SK-N-SH (cell line): Measurements from ENCODE around the gene ATF2. TPM values are rescaled to one million over a fixed set of nuclear protein-coding genes. Genes with fewer than 3 reads are reported as not detected.

Source experiments
- CTCF ChIA-PET: fragments of 300-600, 350-600 bp; formaldehyde crosslinking; extraction: SDS; loops from one replicate; lab custom pipeline; 2021; lab: Yijun Ruan, JAX
- POLR2A ChIA-PET: fragments of 350-600 bp; sonication (Branson Sonifier 250); formaldehyde crosslinking; extraction: SDS; loops from one replicate; lab custom pipeline; 2020; ENCODE audit warnings: antibody characterized with exemption, inconsistent platforms; lab: Yijun Ruan, JAX
- DNase-seq: peaks from one replicate; pipeline ENCODE4 v3.0.0; 2012
- H2AFZ ChIP-seq: fragments of 200-600 bp; sonication (generic); 2 replicates; pipeline ENCODE4 v1.8.1; 2016; ENCODE audit warnings: antibody characterized with exemption, mild to moderate bottlenecking, low read depth
- H3F3A ChIP-seq: fragments of 200-600 bp; sonication (generic); replicated peaks from 2 replicates; pipeline ENCODE3; 2016; ENCODE audit warnings: antibody characterized with exemption, mild to moderate bottlenecking; ENCODE audit not compliant: insufficient read depth
- H3K27ac ChIP-seq, 2 experiments: fragments of 200-500 bp in 1 of 2; fragments of 200-600 bp in 1 of 2; sonication (Bioruptor generic) in 1 of 2; sonication (generic), shearing (Covaris generic) in 1 of 2; 2 replicates each; pipeline versions ENCODE4 v1.5.1 to v1.6.1; 2014 to 2016; ENCODE audit warnings: low read depth in 2 of 2, inconsistent platforms in 1 of 2, low read length in 1 of 2, mild to moderate bottlenecking in 1 of 2, mixed read lengths in 1 of 2
- H3K27me3 ChIP-seq: fragments of 200-600 bp; sonication (generic), shearing (Covaris generic); 2 replicates; pipeline ENCODE4 v1.6.1; 2016; ENCODE audit warnings: mixed run types; ENCODE audit not compliant: insufficient read depth
- H3K36me3 ChIP-seq, 2 experiments: fragments of 200-500 bp in 1 of 2; fragments of 200-600 bp in 1 of 2; sonication (Bioruptor generic) in 1 of 2; sonication (generic) in 1 of 2; replicated peaks in 1 of 2; 2 replicates each; pipeline versions ENCODE3 to v1.5.1; 2014 to 2016; ENCODE audit warnings: low read length in 1 of 2, mild to moderate bottlenecking in 1 of 2; ENCODE audit not compliant: insufficient read depth in 2 of 2, control insufficient read depth in 1 of 2
- H3K4me1 ChIP-seq, 2 experiments: fragments of 200-500 bp in 1 of 2; fragments of 200-600 bp in 1 of 2; sonication (Bioruptor generic) in 1 of 2; sonication (generic), shearing (Covaris generic) in 1 of 2; 2 replicates each; pipeline versions ENCODE4 v1.5.1 to v1.6.1; 2014 to 2016; ENCODE audit warnings: low read depth in 1 of 2, low read length in 1 of 2, mixed run types in 1 of 2; ENCODE audit not compliant: insufficient read depth in 2 of 2, control insufficient read depth in 1 of 2
- H3K4me2 ChIP-seq: fragments of 200-600 bp; sonication (generic), shearing (Covaris generic); 2 replicates; pipeline ENCODE4 v1.6.1; 2017; ENCODE audit warnings: mixed run types
- H3K4me3 ChIP-seq, 2 experiments: fragments of 200-500 bp in 1 of 2; fragments of 200-600 bp in 1 of 2; sonication (Bioruptor generic) in 1 of 2; sonication (generic), shearing (Covaris generic) in 1 of 2; 2 replicates each; pipeline versions ENCODE4 v1.5.1 to v1.8.1; 2014 to 2016; ENCODE audit warnings: low read depth in 2 of 2, inconsistent platforms in 1 of 2, low read length in 1 of 2, mild to moderate bottlenecking in 1 of 2, mixed read lengths in 1 of 2, moderate library complexity in 1 of 2
- H3K79me2 ChIP-seq: fragments of 200-600 bp; sonication (generic); 2 replicates; pipeline ENCODE4 v1.8.1; 2017; ENCODE audit warnings: mild to moderate bottlenecking; ENCODE audit not compliant: insufficient read depth
- H3K9ac ChIP-seq: fragments of 200-600 bp; sonication (generic); 2 replicates; pipeline ENCODE4 v1.6.1; 2017; ENCODE audit warnings: mixed run types
- H3K9me2 ChIP-seq: fragments of 200-600 bp; sonication (generic); 2 replicates; pipeline ENCODE4 v1.6.1; 2017; ENCODE audit warnings: mixed run types
- H3K9me3 ChIP-seq: fragments of 200-600 bp; sonication (generic); 2 replicates; pipeline ENCODE4 v1.6.1; 2017; ENCODE audit warnings: mixed run types, mild to moderate bottlenecking, moderate library complexity
- H4K20me1 ChIP-seq: fragments of 200-600 bp; sonication (generic); 2 replicates; pipeline ENCODE4 v1.6.1; 2017; ENCODE audit warnings: mild to moderate bottlenecking, mixed run types; ENCODE audit not compliant: insufficient read depth
- EZH2phosphoT487 ChIP-seq: fragments of 200-600 bp; sonication (generic); IDR thresholded peaks from 2 replicates; pipeline ENCODE4 v1.6.1; 2017; ENCODE audit warnings: low read depth, mixed run types, mild to moderate bottlenecking, antibody characterized with exemption, moderate library complexity, borderline replicate concordance
- FOSL2 ChIP-seq: IDR thresholded peaks from 2 replicates; pipeline ENCODE4 v1.4.0; 2012; ENCODE audit warnings: low read depth, mild to moderate bottlenecking, moderate library complexity, borderline replicate concordance
- FOXM1 ChIP-seq: IDR thresholded peaks from 2 replicates; pipeline ENCODE4 v1.4.0; 2012; ENCODE audit warnings: low read depth, mild to moderate bottlenecking
- MAX ChIP-seq: IDR thresholded peaks from 2 replicates; pipeline ENCODE4 v1.4.0; 2012; ENCODE audit warnings: low read depth
- MXI1 ChIP-seq: IDR thresholded peaks from 2 replicates; pipeline ENCODE4 v1.6.1; 2012; ENCODE audit warnings: mild to moderate bottlenecking, low read depth, low read length, improper control_type of control experiment
- NRF1 ChIP-seq: IDR thresholded peaks from 2 replicates; pipeline ENCODE4 v1.6.1; 2012; ENCODE audit warnings: low read depth, mild to moderate bottlenecking, low read length
- PBX3 ChIP-seq: IDR thresholded peaks from 2 replicates; pipeline ENCODE4; 2012
- POLR2AphosphoS5 ChIP-seq: IDR thresholded peaks from 2 replicates; pipeline ENCODE4 v1.6.1; 2012; ENCODE audit warnings: low read depth, low read length
- RAD21 ChIP-seq: IDR thresholded peaks from 2 replicates; pipeline ENCODE4 v1.6.1; 2012; ENCODE audit warnings: mild to moderate bottlenecking, low read length
- RCOR1 ChIP-seq: fragments of 150-350 bp; IDR thresholded peaks from 2 replicates; pipeline ENCODE4 v1.6.1; 2017; ENCODE audit warnings: antibody characterized with exemption, low read length
- RXRA ChIP-seq: IDR thresholded peaks from 2 replicates; pipeline ENCODE4 v1.4.0; 2012; ENCODE audit warnings: low read depth, mild to moderate bottlenecking, borderline replicate concordance
- TAF1 ChIP-seq: IDR thresholded peaks from 2 replicates; pipeline ENCODE4 v1.6.1; 2012; ENCODE audit warnings: low read depth, mild to moderate bottlenecking, low read length, moderate library complexity, borderline replicate concordance
- TCF12 ChIP-seq: IDR thresholded peaks from 2 replicates; pipeline ENCODE4 v1.4.0; 2012
- USF1 ChIP-seq: IDR thresholded peaks from 2 replicates; pipeline ENCODE4 v1.4.0; 2012; ENCODE audit warnings: low read depth, borderline replicate concordance
- USF2 ChIP-seq: fragments of 150-350 bp; IDR thresholded peaks from 2 replicates; pipeline ENCODE4 v1.6.1; 2017; ENCODE audit warnings: antibody characterized with exemption, low read length, low read depth, borderline replicate concordance
- WGBS: methylation state at CpG from one replicate; pipeline ENCODE4 v1.1.6; 2017; ENCODE audit warnings: low lambda C conversion rate; 5-methylcytosine and 5-hydroxymethylcytosine counted together
- polyA plus RNA-seq, 3 experiments: library from polyadenylated mRNA; depleted of rRNA; stranded (reverse); fragments of >200 nt; gene quantifications; 2 replicates each; pipeline ENCODE4 v1.2.3, GENCODE V29; 2012

ATF2 gene
- polyA plus RNA-seq, 1 of the 3 experiments (the other 2 are of a cell fraction): 19.0 TPM

GRCh38 chr2:175039490-175039889 is 128.5 kb downstream of the ATF2 start:
- POLR2A ChIA-PET: no interaction called here
- CTCF ChIA-PET: interaction anchor here (1.1 to 1.5 kb wide), 3 partner anchors 9 to 290 kb away, joined by 3 to 5 read pairs (median 3); no protein-coding TSS in a partner anchor
- no peak overlapping the region for H3K4me3 ChIP-seq

GRCh38 chr2:175039031-175039430 is 129.0 kb downstream of the ATF2 start:
- H3K4me3 ChIP-seq: no peak overlapping the region
- no peaks in the 10 kb centered on the region for H3K79me2 ChIP-seq
- CTCF ChIA-PET: interaction anchor here (0.8 to 2.0 kb wide), 5 partner anchors 8 to 1049 kb away, joined by 3 to 6 read pairs (median 3); no protein-coding TSS in a partner anchor
- H4K20me1 ChIP-seq: no peaks in the 10 kb centered on the region
- no peaks in the 10 kb centered on the region for H3K36me3 ChIP-seq
- no peak overlapping the region for H2AFZ ChIP-seq
- H3K27me3 ChIP-seq: no peaks in the 10 kb centered on the region
- H3K9me3 ChIP-seq: no peaks in the 10 kb centered on the region
- 84% methylated on average over 5 of the region's 5 CpGs for WGBS
- no peaks in the 10 kb centered on the region for H3F3A ChIP-seq
- POLR2A ChIA-PET: no interaction called here
- no peak overlapping the region for H3K4me2 ChIP-seq
- no peak for DNase-seq
- no peak overlapping the region for H3K27ac ChIP-seq
- TF ChIP-seq USF2: no peak
- TF ChIP-seq POLR2AphosphoS5: no peak
- no peak for TF ChIP-seq TCF12
- TF ChIP-seq MAX: no peak
- no peak for TF ChIP-seq NRF1
- no peak for TF ChIP-seq FOXM1
- TF ChIP-seq RCOR1: no peak
- TF ChIP-seq TAF1: no peak
- TF ChIP-seq RAD21: no peak
- no peak for TF ChIP-seq MXI1
- no peak for TF ChIP-seq PBX3
- TF ChIP-seq RXRA: no peak
- no peak for TF ChIP-seq EZH2phosphoT487
- no peak for TF ChIP-seq FOSL2
- TF ChIP-seq USF1: no peak
- no peaks in the 10 kb centered on the region for H3K4me1 ChIP-seq
- no peak overlapping the region for H3K9ac ChIP-seq
- no peaks in the 10 kb centered on the region for H3K9me2 ChIP-seq

More at GRCh38 chr2:175039490-175039889, 128.5 kb downstream of the ATF2 start:
- Histone ChIP-seq H3K4me2 (no peak overlapping the region), H3K9ac (no peak overlapping the region), H3K9me3 (no peaks in the 10 kb centered on the region), H3K79me2 (no peaks in the 10 kb centered on the region), H3K36me3 (no peaks in the 10 kb centered on the region), H2AFZ (no peak overlapping the region), H3K4me1 (no peaks in the 10 kb centered on the region), H4K20me1 (no peaks in the 10 kb centered on the region), H3K27ac (no peak overlapping the region)
- 83% methylated on average over 2 of the region's 3 CpGs for WGBS
- TF ChIP-seq RAD21: no peak
- TF ChIP-seq, all 33 proteins: peak for 0
- Histone ChIP-seq H3F3A (no peaks in the 10 kb centered on the region), H3K27me3 (no peaks in the 10 kb centered on the region), H3K9me2 (no peaks in the 10 kb centered on the region)
- DNase-seq: no peak
